Esophagus muscularis mucosa (tissue), 4 donors: ENCODE data around the gene GPR153.

Source experiments
- CTCF ChIP-seq, 3 experiments: fragments of 200-600 bp in 2 of 3; fragments of 450-650 bp in 1 of 3; sonication (generic) in 2 of 3; IDR thresholded peaks; one replicate each; pipeline ENCODE4 v1.5.1; 2017 to 2019; ENCODE audit warnings: antibody characterized with exemption in 3 of 3, mild to moderate bottlenecking in 2 of 3, moderate library complexity in 1 of 3
- EP300 ChIP-seq: sonication (generic); formaldehyde crosslinking; IDR thresholded peaks from one replicate; pipeline ENCODE4 v1.6.1; 2017; ENCODE audit warnings: antibody characterized with exemption
- POLR2A ChIP-seq: fragments of 450-650 bp; IDR thresholded peaks from one replicate; pipeline ENCODE4 v1.6.1; 2017; ENCODE audit warnings: antibody characterized with exemption, moderate library complexity, mild to moderate bottlenecking, low read depth

GRCh38 chr1:6253380-6253779 lies 7.5 kb downstream of the GPR153 start:
- TF ChIP-seq CTCF (IDR thresholded peaks at IDR 0.05) (no peak), EP300 (no peak), POLR2A (no peak)
